Ishikawa (cell line): Measurements from ENCODE around the gene TYRP1.

Experiments used
- CEBPB ChIP-seq: IDR thresholded peaks from 2 replicates; pipeline ENCODE4 v1.6.1; 2012
- CREB1 ChIP-seq: IDR thresholded peaks from 2 replicates; pipeline ENCODE4 v1.6.1; 2012; ENCODE audit warnings: low read depth
- EGR1 ChIP-seq: IDR thresholded peaks from 2 replicates; pipeline ENCODE4 v1.6.1; 2012
- EP300 ChIP-seq: IDR thresholded peaks from 2 replicates; pipeline ENCODE4 v1.6.1; 2012; ENCODE audit warnings: borderline replicate concordance
- FOXM1 ChIP-seq: IDR thresholded peaks from 2 replicates; pipeline ENCODE4 v1.6.1; 2012; ENCODE audit warnings: low read depth, borderline replicate concordance
- TAF1 ChIP-seq: IDR thresholded peaks from 2 replicates; pipeline ENCODE4 v1.6.1; 2012; ENCODE audit warnings: low read depth, mild to moderate bottlenecking
- TEAD4 ChIP-seq: IDR thresholded peaks from 2 replicates; pipeline ENCODE4 v1.6.1; 2012
- YY1 ChIP-seq: IDR thresholded peaks from 2 replicates; pipeline ENCODE4 v1.6.1; 2012; ENCODE audit warnings: low read depth
- TF ChIP-seq, protein P1 (sequence below): IDR thresholded peaks from 2 replicates; pipeline ENCODE4 v1.6.1; 2012

DNA sequence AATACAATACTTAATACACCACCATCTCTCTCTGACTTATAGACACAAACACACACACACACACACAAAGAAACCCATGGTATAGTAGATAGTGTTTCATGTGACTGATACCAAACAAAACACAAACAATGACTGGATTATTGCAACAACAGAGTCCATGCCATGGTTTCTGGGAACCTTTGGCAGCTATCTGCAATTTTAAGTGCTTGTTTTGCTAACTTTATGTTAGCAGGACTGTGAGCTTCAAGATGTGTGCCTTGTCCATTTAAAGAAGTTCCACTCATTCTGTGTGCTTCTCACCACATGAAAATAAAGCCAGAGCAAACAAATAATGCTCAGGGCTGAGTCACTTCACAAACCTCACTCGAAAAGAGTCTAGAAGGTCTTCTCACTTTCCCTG is 66.6 kb downstream of the TYRP1 start:
- TF ChIP-seq YY1 (no peak), EGR1 (no peak), EP300 (no peak), CEBPB (no peak), CREB1 (no peak), FOXM1 (no peak), TAF1 (no peak), TEAD4 (no peak)
- TF ChIP-seq, protein P1, sequence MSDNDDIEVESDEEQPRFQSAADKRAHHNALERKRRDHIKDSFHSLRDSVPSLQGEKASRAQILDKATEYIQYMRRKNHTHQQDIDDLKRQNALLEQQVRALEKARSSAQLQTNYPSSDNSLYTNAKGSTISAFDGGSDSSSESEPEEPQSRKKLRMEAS, result no peak
